Dendritic cell treated with granulocyte-macrophage colony-stimulating factor and Interleukin-4, amounts not matched to agents 40 ng/mL and 50 ng/mL, for 4 days (primary cell): ENCODE results near the gene PRR7.

ENCODE experiments used
- H3K27ac Mint-ChIP-seq: one replicate; pipeline ENCODE4 v1.8.0; 2022; ENCODE audit warnings: mild to moderate bottlenecking, mixed read lengths
- H3K27me3 Mint-ChIP-seq: one replicate; pipeline ENCODE4 v1.8.0; 2022; ENCODE audit warnings: mild to moderate bottlenecking, mixed read lengths
- H3K36me3 Mint-ChIP-seq: one replicate; pipeline ENCODE4 v1.8.0; 2022; ENCODE audit warnings: low read depth, mixed read lengths
- H3K4me1 Mint-ChIP-seq: one replicate; pipeline ENCODE4 v1.8.0; 2022; ENCODE audit warnings: low read depth, mixed read lengths
- H3K4me3 Mint-ChIP-seq: one replicate; pipeline ENCODE4 v1.8.0; 2022; ENCODE audit warnings: mild to moderate bottlenecking, moderate library complexity, mixed read lengths
- H3K9me3 Mint-ChIP-seq: one replicate; pipeline ENCODE4 v1.8.0; 2022; ENCODE audit warnings: mixed read lengths
- intact Hi-C: fragments of 100-400 bp; cut with micrococcal nuclease; formaldehyde crosslinking; loops from one replicate; pipeline ENCODE4 v1.15.0; 2022

Gene PRR7

GRCh38 chr5:177437623-177438022 is 9.0 kb upstream of the PRR7 start:
- intact Hi-C loops: no loop called here
- H3K4me3 Mint-ChIP-seq: no peak overlapping the region
- H3K27me3 Mint-ChIP-seq: no peaks in the 10 kb centered on the region
- H3K36me3 Mint-ChIP-seq: peaks cover 100% of the 10 kb centered on the region
- no peak overlapping the region for H3K27ac Mint-ChIP-seq
- H3K4me1 Mint-ChIP-seq: peaks cover 38% of the 10 kb centered on the region
- no peaks in the 10 kb centered on the region for H3K9me3 Mint-ChIP-seq

- Mint-ChIP-seq H3K4me3 (no peak overlapping the region), H3K27me3 (no peaks in the 10 kb centered on the region), H3K4me1 (peaks cover 39% of the 10 kb centered on the region), H3K9me3 (no peaks in the 10 kb centered on the region), H3K36me3 (peaks cover 100% of the 10 kb centered on the region), H3K27ac (no peak overlapping the region)
- intact Hi-C loops: no loop called here
Measured at GRCh38 chr5:177438468-177438867, 8.1 kb upstream of the PRR7 start.

GRCh38 chr5:177439518-177440053 is 7.0 kb upstream of the PRR7 start:
- intact Hi-C loops: no loop called here
- H3K9me3 Mint-ChIP-seq: no peaks in the 10 kb centered on the region
- peaks cover 42% of the 10 kb centered on the region for H3K4me1 Mint-ChIP-seq
- peaks cover 95% of the 10 kb centered on the region for H3K36me3 Mint-ChIP-seq
- no peak overlapping the region for H3K27ac Mint-ChIP-seq
- H3K27me3 Mint-ChIP-seq: no peaks in the 10 kb centered on the region
- H3K4me3 Mint-ChIP-seq: no peak overlapping the region

GRCh38 chr5:177440211-177440989 is 6.2 kb upstream of the PRR7 start:
- peaks cover 86% of the 10 kb centered on the region for H3K36me3 Mint-ChIP-seq
- peaks cover 51% of the 10 kb centered on the region for H3K4me1 Mint-ChIP-seq
- H3K9me3 Mint-ChIP-seq: no peaks in the 10 kb centered on the region
- peaks cover 3% of the 10 kb centered on the region for H3K27me3 Mint-ChIP-seq
- H3K27ac Mint-ChIP-seq: no peak overlapping the region
- intact Hi-C loops: no loop called here
- H3K4me3 Mint-ChIP-seq: no peak overlapping the region

GRCh38 chr5:177440990-177441780 is 5.4 kb upstream of the PRR7 start:
- H3K9me3 Mint-ChIP-seq: no peaks in the 10 kb centered on the region
- H3K4me3 Mint-ChIP-seq: no peak overlapping the region
- peaks cover 58% of the 10 kb centered on the region for H3K4me1 Mint-ChIP-seq
- H3K27me3 Mint-ChIP-seq: peaks cover 10% of the 10 kb centered on the region
- no peak overlapping the region for H3K27ac Mint-ChIP-seq
- peaks cover 79% of the 10 kb centered on the region for H3K36me3 Mint-ChIP-seq
- intact Hi-C loops: no loop called here

- H3K27ac Mint-ChIP-seq: no peak overlapping the region
- H3K4me1 Mint-ChIP-seq: peaks cover 53% of the 10 kb centered on the region
- no peak overlapping the region for H3K4me3 Mint-ChIP-seq
- intact Hi-C loops: no loop called here
- peaks cover 12% of the 10 kb centered on the region for H3K27me3 Mint-ChIP-seq
- no peaks in the 10 kb centered on the region for H3K9me3 Mint-ChIP-seq
- peaks cover 68% of the 10 kb centered on the region for H3K36me3 Mint-ChIP-seq
Measured at GRCh38 chr5:177442066-177442826, 4.4 kb upstream of the PRR7 start.

- peaks cover 60% of the 10 kb centered on the region for H3K4me1 Mint-ChIP-seq
- no peak overlapping the region for H3K27ac Mint-ChIP-seq
- H3K9me3 Mint-ChIP-seq: no peaks in the 10 kb centered on the region
- intact Hi-C loops: no loop called here
- H3K4me3 Mint-ChIP-seq: no peak overlapping the region
- H3K27me3 Mint-ChIP-seq: peaks cover 21% of the 10 kb centered on the region
- H3K36me3 Mint-ChIP-seq: peaks cover 57% of the 10 kb centered on the region
Measured at GRCh38 chr5:177443144-177443983, 3.2 kb upstream of the PRR7 start.

GRCh38 chr5:177444106-177445051 is 2.2 kb upstream of the PRR7 start:
- Mint-ChIP-seq H3K9me3 (no peaks in the 10 kb centered on the region), H3K4me3 (no peak overlapping the region), H3K27me3 (peaks cover 30% of the 10 kb centered on the region), H3K36me3 (peaks cover 47% of the 10 kb centered on the region), H3K27ac (no peak overlapping the region), H3K4me1 (peaks cover 61% of the 10 kb centered on the region)
- intact Hi-C loops: no loop called here

GRCh38 chr5:177445052-177445916 is 1.3 kb upstream of the PRR7 start:
- no peaks in the 10 kb centered on the region for H3K9me3 Mint-ChIP-seq
- peaks cover 39% of the 10 kb centered on the region for H3K27me3 Mint-ChIP-seq
- H3K27ac Mint-ChIP-seq: no peak overlapping the region
- H3K4me1 Mint-ChIP-seq: peaks cover 56% of the 10 kb centered on the region
- no peak overlapping the region for H3K4me3 Mint-ChIP-seq
- intact Hi-C loops: no loop called here
- H3K36me3 Mint-ChIP-seq: peaks cover 38% of the 10 kb centered on the region

GRCh38 chr5:177445917-177446199 is 756 bp upstream of the PRR7 start:
- H3K27me3 Mint-ChIP-seq: peaks cover 45% of the 10 kb centered on the region
- H3K4me1 Mint-ChIP-seq: peaks cover 56% of the 10 kb centered on the region
- intact Hi-C loops: no loop called here
- H3K4me3 Mint-ChIP-seq: peak overlapping the region; percentile 22
- no peak overlapping the region for H3K27ac Mint-ChIP-seq
- peaks cover 32% of the 10 kb centered on the region for H3K36me3 Mint-ChIP-seq
- H3K9me3 Mint-ChIP-seq: no peaks in the 10 kb centered on the region

GRCh38 chr5:177447066-177447610 is 524 bp downstream of the PRR7 start:
- Mint-ChIP-seq H3K36me3 (peaks cover 19% of the 10 kb centered on the region), H3K27ac (no peak overlapping the region), H3K9me3 (no peaks in the 10 kb centered on the region), H3K4me3 (no peak overlapping the region), H3K27me3 (peaks cover 53% of the 10 kb centered on the region), H3K4me1 (peaks cover 56% of the 10 kb centered on the region)
- intact Hi-C loops: no loop called here
